Neural cell (in vitro differentiated cells): ENCODE data around the gene KCNH5. TPM values are rescaled to one million over a fixed set of nuclear protein-coding genes. Genes with fewer than 3 reads are reported as not detected.

Experiments used
- H2AFZ ChIP-seq: fragments of 200-600, 300-800 bp; sonication (generic), shearing (Covaris generic); 2 replicates; pipeline ENCODE4 v1.6.0; 2014; ENCODE audit warnings: low read depth, mild to moderate bottlenecking, antibody characterized with exemption, low read length, moderate library complexity
- H3F3A ChIP-seq: fragments of 200-600 bp; shearing (Covaris generic); 2 replicates; pipeline ENCODE4 v1.6.1; 2016; ENCODE audit warnings: mild to moderate bottlenecking, moderate library complexity, mixed read lengths, antibody characterized with exemption, low read length; ENCODE audit not compliant: insufficient read depth, poor library complexity, severe bottlenecking
- H3K27ac ChIP-seq: fragments of 200-600, 300-800 bp; sonication (generic), shearing (Covaris generic); 2 replicates; pipeline ENCODE4 v1.5.1; 2014; ENCODE audit warnings: mild to moderate bottlenecking, low read length, moderate library complexity
- H3K27me3 ChIP-seq: fragments of 300-800, 200-600 bp; sonication (generic), shearing (Covaris generic); 2 replicates; pipeline ENCODE4 v1.6.0; 2014; ENCODE audit warnings: mild to moderate bottlenecking, low read depth, low read length, moderate library complexity; ENCODE audit not compliant: insufficient read depth
- H3K36me3 ChIP-seq: fragments of 300-800, 200-600 bp; sonication (generic), shearing (Covaris generic); 2 replicates; pipeline ENCODE4 v1.5.1; 2014; ENCODE audit warnings: mild to moderate bottlenecking, antibody characterized with exemption, low read length, moderate library complexity; ENCODE audit not compliant: insufficient read depth
- H3K4me2 ChIP-seq: fragments of 300-800, 200-600 bp; sonication (generic), shearing (Covaris generic); 2 replicates; pipeline ENCODE4 v1.6.0; 2014; ENCODE audit warnings: mild to moderate bottlenecking, low read length
- H3K4me3 ChIP-seq: fragments of 300-800, 200-600 bp; sonication (generic), shearing (Covaris generic); 2 replicates; pipeline ENCODE4 v1.5.1; 2014; ENCODE audit warnings: mild to moderate bottlenecking, low read length, moderate library complexity
- H3K79me2 ChIP-seq: fragments of 200-600 bp; shearing (Covaris generic); replicated peaks from 2 replicates; pipeline ENCODE4 v1.6.0; 2014; ENCODE audit warnings: mild to moderate bottlenecking, low read length, moderate library complexity; ENCODE audit not compliant: insufficient read depth
- H3K9ac ChIP-seq: fragments of 300-800, 200-600 bp; sonication (generic), shearing (Covaris generic); 2 replicates; pipeline ENCODE4 v1.6.1; 2016; ENCODE audit warnings: mild to moderate bottlenecking, low read length, mixed read lengths
- H3K9me2 ChIP-seq: fragments of 200-600 bp; shearing (Covaris generic); 2 replicates; pipeline ENCODE4 v1.6.1; 2016; ENCODE audit warnings: mild to moderate bottlenecking, low read length, mixed read lengths; ENCODE audit not compliant: insufficient read depth
- H3K9me3 ChIP-seq: fragments of 200-600, 300-800 bp; sonication (generic), shearing (Covaris generic); 2 replicates; pipeline ENCODE4 v1.6.1; 2016; ENCODE audit warnings: mild to moderate bottlenecking, mixed run types, low read length, moderate library complexity, mixed read lengths
- H4K20me1 ChIP-seq: fragments of 200-600 bp; shearing (Covaris generic); 2 replicates; pipeline ENCODE4 v1.6.1; 2016; ENCODE audit warnings: mild to moderate bottlenecking, mixed run types; ENCODE audit not compliant: insufficient read depth
- EP300 ChIP-seq: fragments of 450-650 bp; conservative IDR thresholded peaks from 2 replicates; pipeline ENCODE4 v1.6.1; 2014; ENCODE audit warnings: antibody characterized with exemption, mild to moderate bottlenecking, moderate library complexity; ENCODE audit not compliant: poor library complexity, severe bottlenecking
- EZH2 ChIP-seq: fragments of 200-600, 300-800 bp; shearing (Covaris generic), sonication (generic); IDR thresholded peaks from 2 replicates; pipeline ENCODE4 v1.6.1; 2014; ENCODE audit warnings: antibody characterized with exemption, low read length, borderline replicate concordance, mild to moderate bottlenecking; ENCODE audit not compliant: insufficient read depth, poor library complexity, severe bottlenecking
- MXI1 ChIP-seq: fragments of 450-650 bp; conservative IDR thresholded peaks from 2 replicates; pipeline ENCODE4 v1.6.1; 2014; ENCODE audit warnings: antibody characterized with exemption, mild to moderate bottlenecking; ENCODE audit not compliant: poor library complexity, severe bottlenecking
- POLR2AphosphoS5 ChIP-seq: IDR thresholded peaks from 2 replicates; pipeline ENCODE4 v1.6.1; 2012
- RAD21 ChIP-seq: fragments of 450-650 bp; conservative IDR thresholded peaks from 2 replicates; pipeline ENCODE4 v1.6.1; 2014; ENCODE audit warnings: antibody characterized with exemption, mild to moderate bottlenecking, moderate library complexity
- SMC3 ChIP-seq: fragments of 450-650 bp; conservative IDR thresholded peaks from 2 replicates; pipeline ENCODE4 v1.6.1; 2014; ENCODE audit warnings: antibody characterized with exemption, mild to moderate bottlenecking, moderate library complexity; ENCODE audit not compliant: poor library complexity
- TAF1 ChIP-seq: IDR thresholded peaks from 2 replicates; pipeline ENCODE4 v1.6.1; 2012; ENCODE audit warnings: low read depth
- polyA plus RNA-seq: library from polyadenylated mRNA; depleted of rRNA; stranded (reverse); fragments of >200 nt; gene quantifications from 2 replicates; pipeline ENCODE4 v1.2.3, GENCODE V29; 2014
- TF ChIP-seq, protein P1 (sequence below): fragments of 450-650 bp; IDR thresholded peaks from 2 replicates; pipeline ENCODE4 v1.5.1; 2014; ENCODE audit warnings: antibody characterized with exemption, mild to moderate bottlenecking, moderate library complexity; ENCODE audit not compliant: poor library complexity, severe bottlenecking
- TF ChIP-seq, protein P2 (sequence below): IDR thresholded peaks from 2 replicates; pipeline ENCODE4 v1.6.1; 2012; ENCODE audit warnings: borderline replicate concordance

Gene KCNH5
- polyA plus RNA-seq, 1 donor from 2014 or later: 0.95 TPM

DNA sequence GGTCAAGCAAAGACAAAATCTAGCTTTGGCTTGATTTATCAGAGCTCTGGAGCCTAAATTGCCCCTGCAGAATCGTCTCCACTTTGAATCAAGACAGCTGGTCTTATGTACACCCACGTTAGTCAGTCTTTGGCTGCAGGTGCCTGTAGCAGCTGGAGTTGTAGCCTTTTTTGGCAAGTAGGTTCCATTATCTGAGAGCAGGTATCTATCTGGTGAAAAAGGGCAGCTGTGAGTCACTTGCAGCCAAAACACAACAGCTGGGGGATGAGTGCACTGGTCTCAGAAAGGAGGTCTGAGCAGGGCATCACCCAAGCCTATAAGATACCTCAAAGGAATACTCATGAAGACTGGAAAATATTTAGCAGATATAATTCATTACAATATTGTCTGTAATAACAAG is 43.6 kb upstream of the KCNH5 start:
- no peak overlapping the region for H3K9ac ChIP-seq
- no peak overlapping the region for H3K27ac ChIP-seq
- no peaks in the 10 kb centered on the region for H4K20me1 ChIP-seq
- no peak overlapping the region for H2AFZ ChIP-seq
- no peaks in the 10 kb centered on the region for H3F3A ChIP-seq
- H3K36me3 ChIP-seq: no peaks in the 10 kb centered on the region
- no peaks in the 10 kb centered on the region for H3K27me3 ChIP-seq
- no peak for TF ChIP-seq MXI1
- TF ChIP-seq, protein P1, sequence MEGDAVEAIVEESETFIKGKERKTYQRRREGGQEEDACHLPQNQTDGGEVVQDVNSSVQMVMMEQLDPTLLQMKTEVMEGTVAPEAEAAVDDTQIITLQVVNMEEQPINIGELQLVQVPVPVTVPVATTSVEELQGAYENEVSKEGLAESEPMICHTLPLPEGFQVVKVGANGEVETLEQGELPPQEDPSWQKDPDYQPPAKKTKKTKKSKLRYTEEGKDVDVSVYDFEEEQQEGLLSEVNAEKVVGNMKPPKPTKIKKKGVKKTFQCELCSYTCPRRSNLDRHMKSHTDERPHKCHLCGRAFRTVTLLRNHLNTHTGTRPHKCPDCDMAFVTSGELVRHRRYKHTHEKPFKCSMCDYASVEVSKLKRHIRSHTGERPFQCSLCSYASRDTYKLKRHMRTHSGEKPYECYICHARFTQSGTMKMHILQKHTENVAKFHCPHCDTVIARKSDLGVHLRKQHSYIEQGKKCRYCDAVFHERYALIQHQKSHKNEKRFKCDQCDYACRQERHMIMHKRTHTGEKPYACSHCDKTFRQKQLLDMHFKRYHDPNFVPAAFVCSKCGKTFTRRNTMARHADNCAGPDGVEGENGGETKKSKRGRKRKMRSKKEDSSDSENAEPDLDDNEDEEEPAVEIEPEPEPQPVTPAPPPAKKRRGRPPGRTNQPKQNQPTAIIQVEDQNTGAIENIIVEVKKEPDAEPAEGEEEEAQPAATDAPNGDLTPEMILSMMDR: no peak
- no peak for TF ChIP-seq SMC3
- TF ChIP-seq TAF1: no peak
- TF ChIP-seq EP300: no peak
- TF ChIP-seq EZH2: no peak
- no peak for TF ChIP-seq RAD21
- no peak for TF ChIP-seq POLR2AphosphoS5
- TF ChIP-seq, protein P2, sequence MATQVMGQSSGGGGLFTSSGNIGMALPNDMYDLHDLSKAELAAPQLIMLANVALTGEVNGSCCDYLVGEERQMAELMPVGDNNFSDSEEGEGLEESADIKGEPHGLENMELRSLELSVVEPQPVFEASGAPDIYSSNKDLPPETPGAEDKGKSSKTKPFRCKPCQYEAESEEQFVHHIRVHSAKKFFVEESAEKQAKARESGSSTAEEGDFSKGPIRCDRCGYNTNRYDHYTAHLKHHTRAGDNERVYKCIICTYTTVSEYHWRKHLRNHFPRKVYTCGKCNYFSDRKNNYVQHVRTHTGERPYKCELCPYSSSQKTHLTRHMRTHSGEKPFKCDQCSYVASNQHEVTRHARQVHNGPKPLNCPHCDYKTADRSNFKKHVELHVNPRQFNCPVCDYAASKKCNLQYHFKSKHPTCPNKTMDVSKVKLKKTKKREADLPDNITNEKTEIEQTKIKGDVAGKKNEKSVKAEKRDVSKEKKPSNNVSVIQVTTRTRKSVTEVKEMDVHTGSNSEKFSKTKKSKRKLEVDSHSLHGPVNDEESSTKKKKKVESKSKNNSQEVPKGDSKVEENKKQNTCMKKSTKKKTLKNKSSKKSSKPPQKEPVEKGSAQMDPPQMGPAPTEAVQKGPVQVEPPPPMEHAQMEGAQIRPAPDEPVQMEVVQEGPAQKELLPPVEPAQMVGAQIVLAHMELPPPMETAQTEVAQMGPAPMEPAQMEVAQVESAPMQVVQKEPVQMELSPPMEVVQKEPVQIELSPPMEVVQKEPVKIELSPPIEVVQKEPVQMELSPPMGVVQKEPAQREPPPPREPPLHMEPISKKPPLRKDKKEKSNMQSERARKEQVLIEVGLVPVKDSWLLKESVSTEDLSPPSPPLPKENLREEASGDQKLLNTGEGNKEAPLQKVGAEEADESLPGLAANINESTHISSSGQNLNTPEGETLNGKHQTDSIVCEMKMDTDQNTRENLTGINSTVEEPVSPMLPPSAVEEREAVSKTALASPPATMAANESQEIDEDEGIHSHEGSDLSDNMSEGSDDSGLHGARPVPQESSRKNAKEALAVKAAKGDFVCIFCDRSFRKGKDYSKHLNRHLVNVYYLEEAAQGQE: no peak
- H3K4me3 ChIP-seq: no peak overlapping the region
- H3K4me2 ChIP-seq: no peak overlapping the region
- H3K79me2 ChIP-seq: no peaks in the 10 kb centered on the region
- no peaks in the 10 kb centered on the region for H3K9me2 ChIP-seq
- no peaks in the 10 kb centered on the region for H3K9me3 ChIP-seq

DNA sequence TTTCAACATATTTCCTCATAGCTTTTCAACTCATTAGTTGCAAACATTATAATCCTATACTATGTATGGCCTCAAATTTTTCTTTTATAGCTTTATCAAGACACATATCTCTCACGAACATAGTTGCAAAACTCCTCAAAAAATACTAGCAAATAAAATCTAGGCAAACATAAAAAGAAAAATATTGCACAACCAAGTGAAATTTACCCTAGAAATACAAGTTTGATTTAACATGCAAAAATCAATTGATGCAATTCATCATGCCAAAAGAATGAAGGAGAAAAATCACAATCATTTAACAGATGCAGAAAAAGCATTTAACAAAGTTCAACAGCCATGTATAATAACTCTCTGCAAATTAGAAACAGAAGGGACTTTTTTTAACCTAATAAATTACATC is 33.3 kb upstream of the KCNH5 start:
- no peaks in the 10 kb centered on the region for H3K36me3 ChIP-seq

More for the DNA sequence above, 33.3 kb upstream of the KCNH5 start:
- no peaks in the 10 kb centered on the region for H3K79me2 ChIP-seq
- H3K27me3 ChIP-seq: no peaks in the 10 kb centered on the region
- H3F3A ChIP-seq: no peaks in the 10 kb centered on the region
- no peak overlapping the region for H2AFZ ChIP-seq
- no peaks in the 10 kb centered on the region for H4K20me1 ChIP-seq
- H3K4me3 ChIP-seq: no peak overlapping the region
- no peak overlapping the region for H3K4me2 ChIP-seq
- H3K27ac ChIP-seq: no peak overlapping the region
- no peak overlapping the region for H3K9ac ChIP-seq
- H3K9me2 ChIP-seq: no peaks in the 10 kb centered on the region
- H3K9me3 ChIP-seq: no peaks in the 10 kb centered on the region
- no peak for TF ChIP-seq SMC3
- no peak for TF ChIP-seq MXI1
- TF ChIP-seq, protein P1: no peak
- no peak for TF ChIP-seq EZH2
- TF ChIP-seq, protein P2: no peak
- TF ChIP-seq TAF1: no peak
